Stimulated activated CD4-positive, alpha-beta T cell treated with anti-CD3 and anti-CD28 coated beads, Interleukin-1b, Interleukin-23, amount 100 ng/mL, for 48 hours (primary cell): ENCODE data around the gene ABHD5.
A peak's percentile ranks its signal among the peaks of the same experiment; 100 is the strongest.

Source experiments
- DNase-seq: peaks from one replicate; pipeline ENCODE4 v3.0.0-alpha.2; 2020

Gene ABHD5

GRCh38 chr3:43759297-43759782 lies 68.6 kb downstream of the ABHD5 start:
- peak; percentile 37 for DNase-seq

GRCh38 chr3:43759938-43760337 lies 69.2 kb downstream of the ABHD5 start:
- DNase-seq: no peak

GRCh38 chr3:43760938-43761337 lies 70.2 kb downstream of the ABHD5 start:
- no peak for DNase-seq

- no peak for DNase-seq
Measured at GRCh38 chr3:43762451-43762850, 71.7 kb downstream of the ABHD5 start.

GRCh38 chr3:43764056-43764455 lies 73.3 kb downstream of the ABHD5 start:
- no peak for DNase-seq

GRCh38 chr3:43764471-43764870 lies 73.7 kb downstream of the ABHD5 start:
- no peak for DNase-seq

GRCh38 chr3:43765521-43765971 lies 74.8 kb downstream of the ABHD5 start:
- no peak for DNase-seq

GRCh38 chr3:43766672-43767465 lies 76.1 kb downstream of the ABHD5 start:
- DNase-seq: no peak

- no peak for DNase-seq
Measured at GRCh38 chr3:43768381-43768973, 77.7 kb downstream of the ABHD5 start.

GRCh38 chr3:43769097-43769884 lies 78.6 kb downstream of the ABHD5 start:
- peak; percentile 81 for DNase-seq

- peak; percentile 60 for DNase-seq
Measured at GRCh38 chr3:43769885-43770425, 79.2 kb downstream of the ABHD5 start.

GRCh38 chr3:43770426-43771103 lies 79.8 kb downstream of the ABHD5 start:
- peak; percentile 39 for DNase-seq

- DNase-seq: no peak
Measured at GRCh38 chr3:43771610-43772009, 80.9 kb downstream of the ABHD5 start.

GRCh38 chr3:43773273-43774094 lies 82.7 kb downstream of the ABHD5 start:
- peak; percentile 22 for DNase-seq

GRCh38 chr3:43774799-43775198 lies 84.1 kb downstream of the ABHD5 start:
- no peak for DNase-seq

- no peak for DNase-seq
Measured at GRCh38 chr3:43776101-43776500, 85.4 kb downstream of the ABHD5 start.

GRCh38 chr3:43779850-43780249 lies 89.1 kb downstream of the ABHD5 start:
- no peak for DNase-seq

GRCh38 chr3:43782541-43782940 lies 91.8 kb downstream of the ABHD5 start:
- no peak for DNase-seq
